NB4 (cell line): ENCODE measurements around the gene NIP7.

Experiments used
- MAX ChIP-seq: IDR thresholded peaks from 2 replicates; pipeline ENCODE4 v1.6.1; 2011; ENCODE audit warnings: low read depth, low read length
- TF ChIP-seq, protein P1 (sequence below): IDR thresholded peaks from one replicate; pipeline ENCODE4 v1.5.1; 2012; ENCODE audit warnings: low read depth, low read length

DNA sequence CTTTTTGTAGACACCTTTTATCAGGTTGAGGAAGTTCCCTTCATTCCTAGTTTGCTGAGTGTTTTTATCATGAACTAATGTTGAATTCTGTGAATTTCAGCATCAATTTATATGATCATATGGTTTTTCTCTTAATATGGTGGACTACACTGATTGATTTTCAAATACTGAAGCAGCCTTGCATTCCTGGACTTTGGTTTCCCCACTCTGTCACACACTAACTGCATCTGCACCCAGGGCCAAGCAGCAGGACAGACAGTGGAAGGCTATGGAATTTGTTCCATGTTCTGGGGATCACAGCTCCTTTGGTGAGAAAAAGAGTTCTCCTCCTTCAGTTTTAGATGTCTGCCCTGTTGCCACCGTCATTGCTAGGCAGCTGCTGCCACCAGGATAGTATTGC is 38.5 kb downstream of the NIP7 start:
- TF ChIP-seq, protein P1, sequence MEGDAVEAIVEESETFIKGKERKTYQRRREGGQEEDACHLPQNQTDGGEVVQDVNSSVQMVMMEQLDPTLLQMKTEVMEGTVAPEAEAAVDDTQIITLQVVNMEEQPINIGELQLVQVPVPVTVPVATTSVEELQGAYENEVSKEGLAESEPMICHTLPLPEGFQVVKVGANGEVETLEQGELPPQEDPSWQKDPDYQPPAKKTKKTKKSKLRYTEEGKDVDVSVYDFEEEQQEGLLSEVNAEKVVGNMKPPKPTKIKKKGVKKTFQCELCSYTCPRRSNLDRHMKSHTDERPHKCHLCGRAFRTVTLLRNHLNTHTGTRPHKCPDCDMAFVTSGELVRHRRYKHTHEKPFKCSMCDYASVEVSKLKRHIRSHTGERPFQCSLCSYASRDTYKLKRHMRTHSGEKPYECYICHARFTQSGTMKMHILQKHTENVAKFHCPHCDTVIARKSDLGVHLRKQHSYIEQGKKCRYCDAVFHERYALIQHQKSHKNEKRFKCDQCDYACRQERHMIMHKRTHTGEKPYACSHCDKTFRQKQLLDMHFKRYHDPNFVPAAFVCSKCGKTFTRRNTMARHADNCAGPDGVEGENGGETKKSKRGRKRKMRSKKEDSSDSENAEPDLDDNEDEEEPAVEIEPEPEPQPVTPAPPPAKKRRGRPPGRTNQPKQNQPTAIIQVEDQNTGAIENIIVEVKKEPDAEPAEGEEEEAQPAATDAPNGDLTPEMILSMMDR, result no peak
- no peak for TF ChIP-seq MAX
